SJSA1 (cell line): Measurements from ENCODE around the gene CRABP2. TPM values are rescaled to one million over a fixed set of nuclear protein-coding genes. Genes with fewer than 3 reads are reported as not detected.

Experiments
- total RNA-seq: library from RNA; depleted of rRNA; stranded (reverse); fragments of >200 nt; shearing (Covaris generic); gene quantifications from 2 replicates; pipeline ENCODE4 v1.2.3, GENCODE V29; 2014; rRNA removed

CRABP2 gene
- total RNA-seq, 1 experiment from 2014 or later: 2.8 TPM

Other genes with a start within 250 kb of the CRABP2 start
- 7.0 and 9.8 TPM in 2 replicates for gene MEF2D, start 204.8 kb downstream of the CRABP2 start, total RNA-seq
- gene IQGAP3, start 133.0 kb downstream of the CRABP2 start, total RNA-seq: 38.3 and 64.1 TPM in 2 replicates
- gene TTC24, start 125.9 kb downstream of the CRABP2 start, total RNA-seq: not detected in 2 replicates
- gene NAXE, start 113.8 kb downstream of the CRABP2 start, total RNA-seq: 67.9 and 70.6 TPM in 2 replicates
- gene GPATCH4, start 104.1 kb downstream of the CRABP2 start, total RNA-seq: 10.0 and 18.4 TPM in 2 replicates
- not detected in 2 replicates for gene HAPLN2, start 86.2 kb downstream of the CRABP2 start, total RNA-seq
- not detected in 2 replicates for gene BCAN, start 63.5 kb downstream of the CRABP2 start, total RNA-seq
- gene NES, start 28.2 kb downstream of the CRABP2 start, total RNA-seq: 149 and 169 TPM in 2 replicates
- gene METTL25B, start 22.9 kb upstream of the CRABP2 start, total RNA-seq: 6.4 and 6.5 TPM in 2 replicates
- gene ISG20L2, start 23.2 kb upstream of the CRABP2 start, total RNA-seq: 13.8 and 21.5 TPM in 2 replicates
- 70.0 and 126 TPM in 2 replicates for gene MRPL24, start 35.5 kb upstream of the CRABP2 start, total RNA-seq
- gene HDGF, start 46.1 kb upstream of the CRABP2 start, total RNA-seq: 324 and 387 TPM in 2 replicates
- 36.9 and 37.3 TPM in 2 replicates for gene PRCC, start 62.0 kb upstream of the CRABP2 start, total RNA-seq
- not detected in 2 replicates for gene SH2D2A, start 111.3 kb upstream of the CRABP2 start, total RNA-seq
- gene INSRR, start 153.5 kb upstream of the CRABP2 start, total RNA-seq: not detected in 2 replicates
- gene NTRK1, start 155.3 kb upstream of the CRABP2 start, total RNA-seq: not detected in 2 replicates
- 0.53 and 1.0 TPM in 2 replicates for gene PEAR1, start 188.1 kb upstream of the CRABP2 start, total RNA-seq
- gene LRRC71, start 215.0 kb upstream of the CRABP2 start, total RNA-seq: not detected in 2 replicates